NCI-H2227 (cell line): ENCODE measurements around the gene ARX.

ENCODE experiments used
- DNase-seq: peaks from one replicate; lab custom pipeline; 2025; ENCODE audit not compliant: unreplicated experiment; lab: John Stamatoyannopoulos, UW

The ARX gene

GRCh38 chrX:25001808-25002660, 13.7 kb downstream of the ARX start:
- DNase-seq = no peak

GRCh38 chrX:24999511-24999910, 16.3 kb downstream of the ARX start:
- no peak for DNase-seq

GRCh38 chrX:24996096-24996709, 19.6 kb downstream of the ARX start:
- no peak for DNase-seq

GRCh38 chrX:24993879-24994278, 21.9 kb downstream of the ARX start:
- no peak for DNase-seq

GRCh38 chrX:24990535-24990934, 25.2 kb downstream of the ARX start:
- peak; percentile 70 for DNase-seq

GRCh38 chrX:24988314-24988713, 27.5 kb downstream of the ARX start:
- no peak for DNase-seq

GRCh38 chrX:24987731-24988130, 28.0 kb downstream of the ARX start:
- DNase-seq = no peak

- no peak for DNase-seq
These were observed 30.6 kb downstream of the ARX start for GRCh38 chrX:24985120-24985519.

- no peak for DNase-seq
These were observed 31.8 kb downstream of the ARX start for GRCh38 chrX:24983931-24984330.

GRCh38 chrX:24982306-24982965, 33.3 kb downstream of the ARX start:
- peak; percentile 20 for DNase-seq

- no peak for DNase-seq
These were observed 34.7 kb downstream of the ARX start for GRCh38 chrX:24981030-24981429.

GRCh38 chrX:24979081-24979480, 36.7 kb downstream of the ARX start:
- DNase-seq = no peak

- no peak for DNase-seq
These were observed 46.0 kb downstream of the ARX start for GRCh38 chrX:24969812-24970211.

- no peak for DNase-seq
These were observed 50.4 kb downstream of the ARX start for GRCh38 chrX:24965372-24965771.

GRCh38 chrX:24963823-24964222, 51.9 kb downstream of the ARX start:
- no peak for DNase-seq

GRCh38 chrX:24961809-24962208, 54.0 kb downstream of the ARX start:
- DNase-seq = no peak

- DNase-seq = no peak
These were observed 58.9 kb downstream of the ARX start for GRCh38 chrX:24956828-24957227.

GRCh38 chrX:24955372-24955930, 60.3 kb downstream of the ARX start:
- no peak for DNase-seq

GRCh38 chrX:24954732-24955131, 61.0 kb downstream of the ARX start:
- no peak for DNase-seq
